SH-SY5Y (cell line): ENCODE data around the gene YBX1.

Experiments used
- GATA2 ChIP-seq: IDR thresholded peaks from 2 replicates; pipeline ENCODE4 v1.6.1; 2011; ENCODE audit warnings: mild to moderate bottlenecking, low read depth, low read length
- GATA3 ChIP-seq: IDR thresholded peaks from 2 replicates; pipeline ENCODE4 v1.6.1; 2011; ENCODE audit warnings: low read depth, mild to moderate bottlenecking, low read length, moderate library complexity

Gene YBX1

GRCh38 chr1:42681741-42682483, at the start of gene YBX1:
Gene YBX1, plus strand, starts transcription at chr1:42682418. Its CDS starts 148 bp downstream, at chr1:42682566.
- TF ChIP-seq GATA3 (no peak), GATA2 (0 out of 2 replicates have a peak, but pooled peaks have one; percentile 11)

GRCh38 chr1:42639116-42639515, 43.1 kb upstream of the YBX1 start:
- no peak for TF ChIP-seq GATA2
- TF ChIP-seq GATA3, result no peak

DNA sequence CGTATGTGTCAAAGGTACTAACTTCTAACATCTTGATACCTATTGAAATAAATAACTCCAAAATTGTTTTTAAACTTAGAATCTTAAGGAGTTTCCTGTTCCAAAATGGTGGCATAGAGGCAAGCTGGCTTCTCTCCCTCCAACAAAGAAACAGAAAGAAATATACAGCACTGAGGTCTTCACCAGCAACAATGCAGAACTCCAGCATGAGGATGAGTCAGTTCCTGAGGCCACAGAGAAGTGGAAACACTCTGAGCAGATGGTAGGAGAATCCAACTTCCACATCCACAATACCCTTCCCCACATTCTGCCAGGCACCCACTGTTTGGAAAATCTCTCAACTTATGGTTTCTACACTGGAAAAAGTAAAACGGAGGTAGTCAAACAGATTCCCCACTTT, 36.2 kb upstream of the YBX1 start:
- TF ChIP-seq GATA3 (no peak), GATA2 (no peak)

- TF ChIP-seq GATA2 (no peak), GATA3 (no peak)
These were observed 25.0 kb upstream of the YBX1 start for GRCh38 chr1:42657201-42657600.

- TF ChIP-seq GATA3, result no peak
- no peak for TF ChIP-seq GATA2
These were observed 24.0 kb upstream of the YBX1 start, which contains the start of gene PPIH for GRCh38 chr1:42657981-42658876. Gene PPIH, plus strand, starts transcription at chr1:42658423. Its CDS starts 24 bp downstream, at chr1:42658447.

DNA sequence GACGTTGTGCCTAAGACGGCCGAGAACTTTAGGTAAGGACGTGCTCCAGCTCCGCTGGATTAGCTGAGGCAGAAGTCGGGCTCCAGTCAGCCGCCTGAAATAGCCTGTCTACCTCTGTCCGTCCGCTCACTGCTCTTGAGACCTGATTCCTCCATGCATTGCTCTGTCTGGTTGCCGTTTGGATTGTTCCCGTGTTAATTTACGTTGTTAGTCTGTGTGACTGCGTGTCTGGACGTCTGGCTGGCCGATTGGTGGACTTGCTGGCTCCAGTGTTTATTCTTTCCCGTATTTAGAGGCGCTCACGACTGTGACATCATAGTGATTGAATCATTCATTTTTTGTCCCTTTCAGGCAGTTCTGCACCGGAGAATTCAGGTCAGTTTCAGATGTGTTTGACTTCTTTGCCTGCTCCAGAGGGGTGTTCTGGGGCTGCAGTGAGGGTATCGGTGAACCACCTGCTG, 23.3 kb upstream of the YBX1 start:
- TF ChIP-seq GATA3, result no peak
- no peak for TF ChIP-seq GATA2

DNA sequence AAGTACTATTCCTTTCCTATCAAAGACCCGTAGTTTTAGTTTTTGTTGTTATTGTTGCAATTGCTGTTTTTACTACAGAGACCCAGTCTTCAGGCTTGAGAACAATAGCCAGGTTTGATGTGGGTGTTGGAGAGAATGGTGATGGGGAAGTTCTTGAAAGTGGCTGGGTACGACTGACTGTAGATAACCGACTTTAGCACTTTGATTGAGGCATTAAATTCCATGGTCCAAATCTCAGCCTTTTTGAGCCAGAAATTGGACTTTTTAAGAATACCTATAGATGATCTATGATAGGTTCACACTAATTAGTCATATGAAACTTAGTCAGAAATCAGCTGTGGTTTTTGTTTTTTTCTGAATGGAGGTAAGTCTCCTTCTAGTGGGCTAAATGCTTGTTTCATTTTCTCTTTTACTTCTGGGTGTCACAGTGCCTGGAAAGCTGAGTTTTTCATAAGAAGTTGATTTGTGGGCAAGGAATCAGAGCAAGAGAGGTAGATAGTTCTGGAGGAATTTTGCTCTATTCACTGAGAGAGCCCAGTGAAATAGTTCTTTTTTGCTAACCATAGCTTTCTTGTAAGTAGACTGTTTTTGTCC, 21.2 kb upstream of the YBX1 start:
- TF ChIP-seq GATA3, result no peak
- TF ChIP-seq GATA2, result no peak

DNA sequence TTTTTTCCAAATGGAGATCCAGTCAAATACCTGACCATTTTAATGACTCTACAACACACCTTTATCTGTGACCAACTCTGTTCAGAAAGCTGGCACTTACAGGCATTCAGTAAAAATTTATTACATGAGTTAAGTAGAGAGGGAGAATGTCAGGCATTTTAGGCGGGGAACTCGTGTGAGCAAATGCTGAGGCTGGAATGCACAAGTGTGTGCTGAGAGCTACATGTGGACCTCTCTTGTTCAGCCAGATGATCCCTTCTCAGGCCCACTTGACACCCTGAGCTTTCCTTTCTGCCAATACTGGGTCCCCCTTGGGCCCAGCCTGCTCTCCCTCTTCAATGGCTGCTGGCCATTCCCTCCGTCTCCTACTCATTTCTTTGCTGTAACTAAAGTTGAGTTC, 12.3 kb upstream of the YBX1 start:
- TF ChIP-seq GATA2 (no peak), GATA3 (no peak)

- TF ChIP-seq GATA3 (no peak), GATA2 (no peak)
These were observed 11.8 kb upstream of the YBX1 start for GRCh38 chr1:42670425-42670824.

GRCh38 chr1:42674214-42674613, 8.0 kb upstream of the YBX1 start:
- TF ChIP-seq GATA2 (no peak), GATA3 (no peak)

DNA sequence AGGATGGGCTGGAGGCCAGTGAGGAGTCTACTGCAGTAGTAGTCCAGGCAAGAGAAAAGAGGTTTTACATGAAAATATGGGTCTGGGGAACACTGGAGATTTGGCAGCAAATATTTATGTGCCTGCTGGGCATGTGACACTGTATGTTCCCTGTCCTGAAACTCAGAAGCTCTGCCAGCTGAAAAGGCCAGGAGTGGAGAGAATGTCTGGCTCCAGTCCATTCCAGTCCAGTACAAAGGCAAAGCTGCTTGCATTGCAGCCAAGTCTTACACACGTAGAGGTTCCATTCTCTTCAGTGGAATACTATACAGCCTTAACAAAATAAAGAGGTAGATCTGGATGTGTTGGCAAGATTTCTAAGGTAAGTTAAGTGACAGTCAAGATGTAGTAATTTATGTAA, 7.5 kb upstream of the YBX1 start:
- no peak for TF ChIP-seq GATA3
- TF ChIP-seq GATA2, result no peak

- TF ChIP-seq GATA3 (no peak), GATA2 (no peak)
These were observed 6.8 kb upstream of the YBX1 start for GRCh38 chr1:42675467-42675866.

DNA sequence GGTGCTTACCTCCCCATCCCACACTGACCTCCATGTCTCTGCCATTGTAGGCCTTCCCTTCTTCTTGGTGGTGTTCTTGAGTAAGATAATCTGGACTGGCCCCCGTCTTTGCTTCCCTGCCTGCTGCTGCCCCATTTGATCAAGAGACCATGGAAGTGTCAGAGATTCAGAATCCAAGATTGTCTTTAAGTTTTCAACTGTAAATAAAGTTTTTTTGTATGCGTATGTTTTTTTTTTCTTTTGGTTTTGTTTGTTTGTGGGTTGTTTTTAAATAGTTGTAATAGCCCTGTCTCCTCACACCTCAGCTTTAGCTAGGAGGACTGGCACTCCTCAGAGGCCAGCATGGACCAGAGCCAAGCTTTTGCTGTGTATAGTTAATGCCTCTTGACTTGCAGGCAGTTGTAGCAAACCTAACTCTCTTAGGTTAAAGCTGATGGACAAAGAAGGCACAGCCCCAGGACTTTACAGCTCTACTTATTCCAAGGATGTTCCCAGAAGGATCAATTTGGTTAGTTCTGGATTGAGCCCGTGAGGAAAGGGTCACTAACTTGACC, 5.6 kb upstream of the YBX1 start:
- no peak for TF ChIP-seq GATA3
- TF ChIP-seq GATA2, result no peak
